HK-2 (cell line): Measurements from ENCODE around the gene SPATA46.
"Not testable (repeated sequence)": the region's sequence is repeated elsewhere in the genome, so short reads cannot be mapped to it uniquely, and the experiment has no call there.

Experiments
- DNase-seq: peaks from one replicate; pipeline ENCODE4 v3.0.0-alpha.2; 2018; ENCODE audit not compliant: unreplicated experiment

Gene SPATA46

GRCh38 chr1:162357681-162358266 lies 18.9 kb downstream of the SPATA46 start:
- DNase-seq: no peak

GRCh38 chr1:162353702-162354101 lies 23.0 kb downstream of the SPATA46 start:
- no peak for DNase-seq

- no peak for DNase-seq
Observed at GRCh38 chr1:162353078-162353477, 23.6 kb downstream of the SPATA46 start.

GRCh38 chr1:162351874-162352273 lies 24.8 kb downstream of the SPATA46 start:
- not testable (repeated sequence) for DNase-seq

- no peak for DNase-seq
Observed at GRCh38 chr1:162351246-162351842, 25.3 kb downstream of the SPATA46 start.

GRCh38 chr1:162349635-162350330 lies 26.9 kb downstream of the SPATA46 start:
- DNase-seq: no peak

- no peak for DNase-seq
Observed at GRCh38 chr1:162347281-162347680, 29.4 kb downstream of the SPATA46 start.

DNA sequence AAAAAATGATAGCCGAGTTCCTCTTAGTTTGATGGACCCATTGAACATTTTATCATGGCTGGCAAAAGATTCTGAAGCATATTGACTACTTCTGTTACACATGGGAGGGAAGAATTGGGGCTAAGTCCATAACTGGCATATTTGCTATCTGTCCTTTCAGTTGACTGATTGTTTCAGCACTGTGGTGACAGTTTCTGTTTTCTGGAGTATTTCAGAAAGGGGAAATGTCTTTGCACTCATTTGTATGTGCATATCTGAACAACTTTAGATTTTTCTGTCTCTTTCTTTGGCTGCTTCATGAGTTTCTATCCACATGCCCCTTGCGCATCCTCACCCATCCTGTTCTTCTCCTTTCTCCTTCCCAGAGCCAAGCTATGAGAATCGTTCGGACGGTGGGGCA lies 33.2 kb downstream of the SPATA46 start:
- DNase-seq: no peak

DNA sequence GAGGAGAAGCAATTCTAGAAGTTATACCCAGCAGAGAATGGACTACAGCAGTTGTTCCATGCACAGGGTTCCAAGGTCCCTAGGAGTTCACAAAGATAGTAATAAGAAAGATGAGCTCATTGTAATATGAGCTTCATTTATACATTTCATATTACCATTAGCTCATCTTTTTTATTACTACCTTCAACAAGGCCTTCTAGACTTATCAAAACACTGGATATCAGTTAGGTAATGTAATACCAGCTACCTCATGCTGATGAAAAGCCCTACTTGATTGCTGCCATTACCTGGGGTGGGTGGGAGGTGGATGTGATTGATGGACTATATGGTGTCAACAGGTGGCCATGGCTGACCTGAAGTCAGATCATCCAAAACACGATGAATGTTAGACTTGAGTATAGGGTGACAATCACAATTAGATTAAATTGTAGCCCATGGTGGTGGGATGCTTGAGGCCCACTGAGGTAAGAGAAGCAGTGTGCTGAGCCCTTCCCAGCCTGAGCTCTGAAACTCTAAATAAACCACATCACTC lies 34.1 kb downstream of the SPATA46 start:
- no peak for DNase-seq

- no peak for DNase-seq
Observed at GRCh38 chr1:162336621-162337285, 39.9 kb downstream of the SPATA46 start.

- DNase-seq: no peak
Observed at GRCh38 chr1:162335126-162335525, 41.5 kb downstream of the SPATA46 start.

DNA sequence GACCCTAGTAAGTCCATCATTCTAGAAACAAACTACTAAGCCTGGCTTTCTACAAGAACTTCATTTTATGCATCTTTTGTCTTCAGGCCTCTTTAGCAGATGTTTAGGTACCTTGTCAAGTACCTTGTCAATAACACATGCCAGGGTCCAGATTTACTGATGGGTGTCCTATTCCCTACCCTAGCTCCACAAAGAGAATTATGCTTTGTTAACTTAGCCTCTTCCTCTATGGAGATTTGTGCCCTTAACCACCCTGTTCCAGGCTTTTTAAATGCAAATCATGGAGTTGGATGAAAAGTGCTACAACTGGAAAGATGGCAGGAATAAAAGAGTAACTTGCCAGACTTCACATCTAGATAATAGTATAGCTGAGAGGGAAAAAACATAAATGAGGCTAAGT lies 42.7 kb downstream of the SPATA46 start:
- DNase-seq: no peak

DNA sequence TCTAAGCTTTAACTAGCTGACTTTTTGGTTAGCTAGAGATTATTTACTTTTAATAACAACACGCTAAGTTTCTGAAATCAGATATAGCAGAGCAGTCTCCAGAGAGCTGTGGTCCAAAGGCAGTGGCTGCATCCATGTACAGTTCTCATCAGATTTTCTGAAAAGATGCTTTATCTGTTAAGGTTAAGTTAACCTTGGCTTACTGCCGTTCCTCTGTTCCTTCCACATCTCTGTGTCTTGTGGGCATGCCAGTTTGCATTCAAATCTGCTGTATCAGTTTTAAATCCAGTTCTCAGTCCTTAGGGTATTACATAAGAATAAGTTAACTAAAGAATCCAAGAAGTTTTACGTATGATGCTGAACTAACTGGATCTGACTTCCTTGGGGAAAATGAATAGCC lies 46.8 kb downstream of the SPATA46 start:
- no peak for DNase-seq

DNA sequence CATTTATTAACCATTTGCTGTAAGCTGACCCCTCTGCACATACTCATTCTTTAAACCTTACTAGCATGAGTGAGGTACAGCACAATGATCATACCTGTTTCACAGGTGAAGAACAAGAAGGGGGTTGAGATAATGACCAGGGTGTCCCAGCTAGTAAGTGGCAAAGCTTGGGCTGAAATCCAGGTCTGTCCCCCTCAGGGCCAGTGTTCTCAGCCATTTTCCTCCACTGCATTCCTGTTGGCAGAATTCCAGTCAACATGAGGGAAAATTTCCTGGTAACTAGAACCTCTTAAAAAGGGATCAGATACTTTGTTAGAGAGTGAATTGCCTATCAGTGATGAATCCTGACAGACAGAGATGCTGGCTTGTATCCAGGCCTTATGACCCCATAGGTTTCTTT lies 48.1 kb downstream of the SPATA46 start:
- DNase-seq: no peak

DNA sequence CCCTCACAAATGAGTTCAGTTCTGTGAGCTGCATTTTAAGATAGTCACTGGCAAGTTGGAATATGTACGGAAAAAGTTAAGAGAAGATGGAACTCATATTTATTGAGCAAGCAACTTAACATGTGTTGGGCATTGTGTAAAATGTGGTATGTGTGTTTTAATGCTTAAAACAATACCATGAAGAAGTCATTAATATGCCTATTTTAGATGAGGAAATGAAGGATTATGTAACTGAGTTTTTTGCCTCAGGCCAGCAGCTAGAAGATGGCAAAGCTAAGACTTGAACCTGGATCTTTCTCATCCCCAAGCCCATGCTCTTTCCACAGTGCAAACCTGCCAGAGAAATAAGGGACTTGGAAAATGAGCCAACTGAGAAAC lies 48.9 kb downstream of the SPATA46 start:
- DNase-seq: no peak

DNA sequence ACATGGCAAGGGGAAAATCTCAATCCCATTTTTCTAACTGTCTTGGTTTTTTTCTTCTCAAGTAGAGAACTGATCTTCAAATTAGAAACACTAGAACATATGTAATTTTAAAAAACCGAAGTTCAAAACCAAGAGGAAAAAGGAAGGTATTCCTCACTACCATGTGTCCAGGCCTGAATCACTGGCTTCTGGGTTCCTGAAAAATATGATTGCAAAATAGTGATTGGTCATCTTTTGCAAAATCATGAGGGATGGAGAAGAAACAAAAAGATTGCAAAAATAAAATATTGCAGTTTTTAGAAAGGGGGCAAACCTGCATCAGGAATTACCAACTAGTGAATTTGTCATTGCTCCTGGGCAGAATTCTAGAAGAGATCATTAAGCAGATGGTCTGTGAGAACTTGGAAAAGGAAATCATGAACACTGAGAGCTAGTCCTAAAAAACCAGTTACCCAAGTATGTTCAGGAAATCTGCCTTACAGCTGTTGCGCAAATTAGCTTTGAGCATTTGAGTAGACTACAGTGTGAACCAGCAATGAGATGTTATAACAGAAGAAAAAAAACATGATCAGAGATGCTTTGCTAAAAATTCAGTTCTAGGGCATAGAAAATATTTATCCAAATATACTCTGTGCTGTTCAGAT lies 49.4 kb downstream of the SPATA46 start:
- no peak for DNase-seq

DNA sequence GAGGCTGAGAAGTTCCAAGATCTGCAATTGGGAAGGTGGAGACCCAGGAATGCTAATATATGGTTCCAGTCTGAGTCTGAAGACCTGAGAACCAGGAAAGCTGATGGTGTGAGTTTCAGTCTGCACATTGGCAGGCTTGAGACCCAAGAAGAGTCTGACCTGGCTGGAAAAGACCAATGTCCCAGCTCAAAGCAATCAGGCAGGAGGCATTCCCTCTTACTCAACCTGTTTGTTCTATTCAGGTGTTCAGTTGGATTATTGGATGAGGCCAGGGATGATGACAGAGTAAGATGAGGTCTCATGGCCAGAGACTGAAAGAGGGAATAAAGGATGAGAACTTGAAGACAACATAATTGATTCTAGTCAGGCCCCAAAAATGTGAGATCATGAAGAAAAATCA lies 50.1 kb downstream of the SPATA46 start:
- DNase-seq: no peak

DNA sequence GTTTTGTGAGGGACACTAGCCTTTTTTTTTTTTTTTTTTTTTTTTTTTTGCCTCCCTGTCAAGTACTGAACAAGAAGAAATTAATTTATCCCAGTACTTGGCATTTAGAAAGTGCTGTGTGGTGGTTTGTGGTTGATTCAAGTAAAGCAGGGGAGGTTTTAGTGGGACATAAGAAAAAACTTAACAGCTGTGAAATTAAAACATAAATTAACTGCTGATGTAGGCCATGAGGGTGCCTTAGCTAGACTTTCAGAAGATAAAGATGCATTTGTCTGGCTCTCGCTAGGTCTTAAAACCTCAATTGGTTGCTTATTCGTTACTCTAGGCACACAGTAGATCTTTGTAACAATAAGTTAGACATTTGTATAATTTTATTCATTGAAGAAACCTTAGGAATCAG lies 52.3 kb downstream of the SPATA46 start:
- no peak for DNase-seq
